Heart left ventricle (tissue), 13 donors: ENCODE measurements around the gene HLA-DQB1.

Source experiments
- POLR2A ChIP-seq, 2 donors: fragments of 450-650 bp; IDR thresholded peaks; one replicate each; pipeline ENCODE4 v1.6.1; 2017; ENCODE audit warnings: antibody characterized with exemption in 2 of 2, mild to moderate bottlenecking in 2 of 2, moderate library complexity in 2 of 2
- TF ChIP-seq, protein P1 (sequence below), 12 donors: fragments of 200-600 bp; sonication (generic) in 4 of 12; IDR thresholded peaks; one replicate each; pipeline versions ENCODE4 v1.5.0 to v1.8.0; 2018 to 2022; ENCODE audit warnings: antibody characterized with exemption in 12 of 12, mild to moderate bottlenecking in 5 of 12
- donor health status: ischemic (EF 13 %, LVEDD 7.1; RV severe dilation, severe dysfunction).
- donor health status: DM: no; HTN: yes; CAD: no.
- donor health status: DM: no; HTN: no; CAD: no.
- donor health status: ischemic (EF 25% LVEDD 6.9; RV normal size, moderate dysfunction).
- donor health status: ischemic (EF 25% LVEDD 5.7; RV mildly dilated, moderate dysfunction).
- donor health status: ischemic (EF 35%, LVEDD 5.7; RV mildly dilated, moderate dysfunction).
- donor health status: nonischemic (EF 11% LVEDD 7.7; RV severe dilation, severe dysfunction).
- donor health status: DM: yes; HTN: yes; CAD: no.
- donor health status: PGD.
- donor health status: ischemic (EF 29% LVEDD 5.4; RV normal size, mild dysfunction).
- donor health status: nonischemic (EF 23%, LVEDD 6.1; RV moderate dilation, normal function).

DNA sequence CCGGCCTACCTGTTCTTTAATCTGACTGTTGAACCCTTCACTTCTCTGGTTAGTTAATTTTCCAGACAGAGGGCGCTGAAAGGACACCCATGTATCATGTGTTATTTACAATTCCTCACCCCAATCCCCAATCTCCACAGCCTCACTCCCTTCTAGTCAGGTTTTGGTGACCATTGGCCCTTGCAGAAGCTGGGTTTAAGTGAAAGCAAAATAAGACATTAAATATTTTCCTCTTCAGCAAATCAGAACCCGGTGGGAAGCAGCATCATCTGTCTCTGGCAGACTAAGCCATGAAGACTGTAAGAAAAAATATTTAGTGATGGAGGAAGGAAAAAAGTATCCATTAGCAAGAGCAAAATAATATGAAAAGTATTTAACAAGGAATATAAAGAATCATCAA lies 38.6 kb downstream of the HLA-DQB1 start:
- no peak for TF ChIP-seq POLR2A (IDR thresholded peaks at IDR 0.05)
- TF ChIP-seq, protein P1, sequence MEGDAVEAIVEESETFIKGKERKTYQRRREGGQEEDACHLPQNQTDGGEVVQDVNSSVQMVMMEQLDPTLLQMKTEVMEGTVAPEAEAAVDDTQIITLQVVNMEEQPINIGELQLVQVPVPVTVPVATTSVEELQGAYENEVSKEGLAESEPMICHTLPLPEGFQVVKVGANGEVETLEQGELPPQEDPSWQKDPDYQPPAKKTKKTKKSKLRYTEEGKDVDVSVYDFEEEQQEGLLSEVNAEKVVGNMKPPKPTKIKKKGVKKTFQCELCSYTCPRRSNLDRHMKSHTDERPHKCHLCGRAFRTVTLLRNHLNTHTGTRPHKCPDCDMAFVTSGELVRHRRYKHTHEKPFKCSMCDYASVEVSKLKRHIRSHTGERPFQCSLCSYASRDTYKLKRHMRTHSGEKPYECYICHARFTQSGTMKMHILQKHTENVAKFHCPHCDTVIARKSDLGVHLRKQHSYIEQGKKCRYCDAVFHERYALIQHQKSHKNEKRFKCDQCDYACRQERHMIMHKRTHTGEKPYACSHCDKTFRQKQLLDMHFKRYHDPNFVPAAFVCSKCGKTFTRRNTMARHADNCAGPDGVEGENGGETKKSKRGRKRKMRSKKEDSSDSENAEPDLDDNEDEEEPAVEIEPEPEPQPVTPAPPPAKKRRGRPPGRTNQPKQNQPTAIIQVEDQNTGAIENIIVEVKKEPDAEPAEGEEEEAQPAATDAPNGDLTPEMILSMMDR (IDR thresholded peaks at IDR 0.05) = no peak
